Measurements from ENCODE around the gene FILIP1L.
A peak's percentile ranks its signal among the peaks of the same experiment; 100 is the strongest.
"Not testable (repeated sequence)": the region's sequence is repeated elsewhere in the genome, so short reads cannot be mapped to it uniquely, and the experiment has no call there.

The FILIP1L gene

DNA sequence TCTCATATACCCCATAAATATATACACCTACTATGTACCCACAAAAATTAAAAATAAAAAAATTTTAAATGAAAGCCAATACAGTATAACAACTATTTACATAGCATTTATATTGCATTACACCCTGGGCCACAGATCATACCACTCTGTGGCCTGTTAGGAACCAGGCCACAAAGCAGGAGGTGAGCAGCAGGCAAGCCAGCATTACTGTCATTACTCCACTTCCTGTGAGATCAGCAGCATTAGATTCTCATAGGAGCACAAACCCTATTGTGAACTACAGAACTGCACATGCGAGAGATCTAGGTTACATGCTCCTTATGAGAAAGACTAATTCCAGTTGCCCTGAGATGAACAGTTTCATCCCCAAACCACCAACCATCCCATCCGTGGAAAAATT is 17.4 kb downstream of the FILIP1L start:
- DNase-seq = no peak

DNA sequence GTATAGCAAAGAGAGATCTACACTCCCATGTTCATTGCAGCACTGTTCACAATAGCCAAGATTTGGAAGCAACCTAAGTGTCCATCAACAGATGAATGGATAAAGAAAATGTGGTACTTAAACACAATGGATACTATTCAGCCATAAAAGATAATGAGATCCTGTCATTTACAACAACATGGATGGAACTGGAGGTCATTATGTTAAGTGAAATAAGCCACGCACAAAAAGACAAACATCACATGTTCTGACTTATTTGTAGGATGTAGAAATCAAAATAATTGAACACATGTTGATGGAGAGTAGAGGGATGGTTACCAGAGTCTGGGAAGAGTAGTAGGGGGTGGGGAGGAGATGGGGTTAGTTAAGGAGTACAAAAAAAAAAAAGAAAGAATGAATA is 18.0 kb downstream of the FILIP1L start:
- DNase-seq = not testable (repeated sequence)

DNA sequence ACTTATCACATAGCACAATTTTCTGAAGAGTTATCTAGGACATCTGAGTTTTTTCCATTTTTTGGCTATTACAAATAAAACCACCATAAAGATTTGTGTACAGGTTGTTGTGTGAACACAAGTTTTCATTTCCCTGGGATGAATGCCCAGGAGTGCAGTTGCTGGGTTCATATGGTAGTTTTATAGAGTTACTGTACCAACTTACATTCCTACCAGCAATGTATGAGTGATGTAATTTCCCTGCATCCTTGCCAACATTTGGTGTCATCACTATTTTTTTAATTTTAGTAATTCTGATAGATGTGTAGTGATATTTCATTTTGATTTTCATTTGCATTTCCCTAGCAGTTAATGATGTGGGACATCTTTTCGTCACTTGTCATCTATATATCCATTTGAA is 20.5 kb downstream of the FILIP1L start:
- no peak for DNase-seq

DNA sequence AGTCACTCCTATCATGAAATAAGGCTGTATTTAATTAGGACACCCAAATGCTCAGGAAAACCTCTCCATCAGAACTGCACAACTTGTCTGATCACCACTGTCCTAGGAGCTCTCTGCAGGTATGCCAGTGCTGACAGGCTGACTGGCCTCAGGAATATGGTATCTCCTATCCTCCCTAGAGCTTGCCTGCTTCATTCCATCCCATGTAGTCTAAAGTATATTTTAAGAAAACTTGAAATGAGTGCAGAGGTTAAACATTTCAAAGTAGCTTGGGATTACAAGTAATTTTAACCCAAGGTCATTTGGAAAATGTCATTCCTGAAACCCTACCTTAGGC is 23.7 kb downstream of the FILIP1L start:
- DNase-seq = no peak

DNA sequence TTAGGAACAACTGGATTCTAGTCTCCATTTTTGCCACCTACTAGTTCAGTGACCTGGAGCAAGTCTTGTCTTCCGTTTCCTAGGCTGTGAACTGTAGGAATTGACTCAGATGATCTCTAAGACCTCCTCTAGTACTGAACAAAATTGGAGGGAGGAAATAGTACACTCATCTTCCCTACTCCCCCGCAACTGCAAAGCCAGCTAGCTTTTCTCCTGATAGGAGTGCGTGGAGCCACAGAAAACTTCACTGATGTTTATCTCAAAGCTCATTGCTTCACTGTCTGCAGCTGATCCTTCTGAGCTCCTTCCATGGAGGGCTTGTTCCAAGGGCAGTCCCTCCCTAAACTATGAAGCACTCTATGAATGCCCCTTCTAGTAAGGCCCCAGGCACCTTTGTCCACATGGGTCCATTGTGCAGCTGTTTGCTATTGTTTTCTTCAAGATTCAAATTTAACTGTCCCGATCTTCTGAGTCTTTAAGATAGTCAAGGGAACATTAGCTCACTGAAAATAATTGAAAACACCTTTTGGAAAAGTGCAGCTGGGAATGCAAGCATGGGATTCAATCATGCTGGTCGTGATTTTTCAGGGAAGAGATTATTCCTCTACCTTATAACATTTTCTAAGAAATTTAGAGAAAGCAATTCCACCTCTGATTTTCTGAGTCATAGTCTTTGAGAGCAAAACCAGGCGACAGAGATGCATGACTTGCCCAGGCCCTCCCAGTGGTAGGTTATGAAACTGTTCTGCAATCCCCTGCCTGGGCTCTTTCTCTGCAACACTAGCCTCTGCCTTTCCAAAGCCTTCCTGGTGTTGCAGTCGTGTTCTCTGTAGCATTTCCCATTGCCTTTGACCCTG is 24.3 kb downstream of the FILIP1L start:
- DNase-seq = peak; percentile 17

DNA sequence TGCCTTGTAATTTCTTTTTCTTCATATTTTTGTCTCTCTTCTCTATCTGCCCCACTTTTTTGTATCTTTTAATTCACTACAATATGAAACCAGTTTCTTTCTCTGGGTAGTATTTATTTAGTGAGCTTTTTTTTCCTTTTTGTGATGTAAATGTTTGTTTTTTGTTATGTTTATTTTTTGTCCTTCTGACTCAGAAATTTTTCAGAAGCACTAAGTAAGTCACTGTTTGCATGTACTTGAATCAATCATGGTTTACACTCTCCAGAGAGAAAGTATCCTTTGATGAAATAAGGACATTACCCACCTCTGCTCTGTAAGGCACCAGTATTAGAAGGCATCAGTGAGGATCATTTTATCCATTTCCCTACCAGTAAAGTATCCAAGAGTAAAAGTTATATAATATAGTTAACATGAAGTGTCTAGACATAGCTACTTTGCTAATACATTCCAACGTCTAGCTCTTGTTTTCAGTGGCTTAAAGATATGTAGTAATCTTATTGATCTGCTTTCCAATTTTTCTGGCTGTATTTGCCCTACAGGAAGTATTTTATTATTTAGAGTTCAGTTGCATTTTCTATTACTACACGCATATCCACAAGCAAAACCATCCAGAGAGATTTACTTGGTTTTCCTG is 25.4 kb downstream of the FILIP1L start:
- no peak for DNase-seq

DNA sequence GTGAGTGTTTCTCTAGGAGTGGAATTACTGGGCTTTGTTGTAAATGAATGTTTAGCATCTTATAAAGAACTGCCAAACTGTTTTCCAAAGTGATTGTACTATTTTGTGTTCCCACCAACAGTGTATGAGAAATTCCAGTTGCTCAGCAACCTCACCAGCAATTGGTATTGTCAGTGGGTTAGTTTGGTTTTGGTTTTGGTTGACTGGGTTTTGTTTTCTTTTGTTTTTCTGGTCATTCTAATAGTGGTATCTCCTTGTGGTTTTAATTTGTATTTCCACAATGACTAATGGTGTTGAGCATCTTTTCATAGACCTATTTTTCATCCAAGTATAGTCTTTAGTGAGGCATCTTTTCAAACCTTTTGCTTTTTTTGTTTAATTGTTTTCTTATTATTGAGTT is 27.1 kb downstream of the FILIP1L start:
- DNase-seq = no peak

DNA sequence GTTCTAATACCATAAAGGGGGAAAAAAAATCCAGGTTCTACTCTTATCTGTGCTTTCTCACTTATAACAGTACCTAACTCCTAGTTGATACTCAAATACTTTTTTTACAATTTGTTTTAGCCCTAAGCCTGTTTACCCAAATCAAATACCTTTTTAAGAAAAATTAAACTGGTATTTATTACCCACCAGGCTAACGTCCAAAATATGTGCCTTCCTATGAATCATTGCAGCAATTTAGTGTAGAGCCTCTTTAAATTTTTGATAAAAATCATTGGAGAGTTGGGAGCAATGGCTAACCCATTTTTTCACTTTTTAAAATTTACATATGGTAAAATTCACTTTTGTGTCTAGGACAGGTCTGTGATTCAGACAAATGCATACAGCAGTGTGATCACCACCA is 27.9 kb downstream of the FILIP1L start:
- DNase-seq = no peak

DNA sequence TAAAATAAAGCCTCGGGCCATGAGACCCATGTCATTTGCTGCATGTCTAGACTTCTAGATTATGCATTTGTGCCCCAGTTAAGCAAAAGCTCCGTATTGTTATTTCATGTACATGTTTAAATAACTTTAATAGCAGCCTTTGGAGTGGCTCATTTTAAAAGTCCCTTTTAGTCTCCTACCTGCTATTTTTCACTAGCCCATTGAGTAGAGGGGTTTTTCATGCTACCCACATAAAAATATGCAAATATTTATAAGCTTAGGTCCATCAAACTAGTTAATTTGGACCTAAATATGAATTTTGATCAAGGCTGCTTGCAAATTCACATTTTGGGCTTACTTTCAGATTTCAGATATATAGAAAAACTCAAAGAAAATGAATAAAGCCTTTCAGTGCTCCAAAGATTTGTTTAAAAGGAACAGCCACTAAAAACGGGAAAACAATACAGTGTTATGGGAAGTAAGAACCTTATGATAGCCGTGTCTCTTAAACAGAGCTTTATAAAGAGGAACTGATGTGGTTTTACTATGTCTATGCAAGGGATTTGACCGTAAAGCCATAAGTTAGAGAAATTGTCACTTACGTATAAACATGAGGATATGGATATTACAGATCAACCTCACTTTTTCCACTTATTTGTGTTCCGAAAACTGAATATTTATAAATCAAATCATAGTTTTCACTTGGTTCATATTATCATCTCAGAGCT is 30.0 kb downstream of the FILIP1L start:
- DNase-seq = no peak

DNA sequence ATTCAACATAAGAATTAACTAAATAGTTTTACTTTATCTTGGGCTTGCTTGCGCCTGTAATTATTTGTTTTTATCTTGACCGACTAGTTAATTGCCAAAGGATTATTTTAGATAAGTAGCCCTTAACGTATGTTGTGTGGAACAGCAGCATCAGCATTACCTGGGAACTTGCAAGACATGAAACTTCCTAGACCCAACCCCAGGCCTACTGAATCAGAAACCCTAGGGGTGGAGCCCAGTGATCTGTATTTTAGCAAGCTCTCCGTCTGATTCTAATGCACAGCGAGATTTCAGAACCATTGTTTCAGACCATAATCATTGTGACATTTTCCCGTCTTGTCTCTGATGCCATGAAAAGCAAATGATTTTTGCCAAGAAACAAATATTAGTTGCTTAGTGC is 31.1 kb downstream of the FILIP1L start:
- no peak for DNase-seq

DNA sequence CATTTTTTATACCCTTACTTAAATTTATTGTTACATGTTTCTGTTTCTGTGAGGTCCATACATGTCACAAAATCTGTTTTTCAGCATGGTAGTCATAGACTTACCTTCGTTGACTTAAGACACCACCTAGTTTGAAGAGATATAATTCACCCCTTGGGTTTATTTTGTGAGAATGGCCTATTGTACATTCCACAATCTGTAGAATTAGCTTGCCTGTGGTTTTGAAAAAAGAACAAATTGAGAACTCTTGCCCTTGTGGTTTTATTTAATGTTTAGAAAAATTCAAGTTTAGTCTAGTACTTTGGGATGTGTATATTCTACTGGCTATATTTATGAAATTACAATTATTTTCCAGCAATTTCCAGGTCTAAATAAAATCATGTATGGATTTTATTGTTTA is 31.6 kb downstream of the FILIP1L start:
- DNase-seq = no peak

DNA sequence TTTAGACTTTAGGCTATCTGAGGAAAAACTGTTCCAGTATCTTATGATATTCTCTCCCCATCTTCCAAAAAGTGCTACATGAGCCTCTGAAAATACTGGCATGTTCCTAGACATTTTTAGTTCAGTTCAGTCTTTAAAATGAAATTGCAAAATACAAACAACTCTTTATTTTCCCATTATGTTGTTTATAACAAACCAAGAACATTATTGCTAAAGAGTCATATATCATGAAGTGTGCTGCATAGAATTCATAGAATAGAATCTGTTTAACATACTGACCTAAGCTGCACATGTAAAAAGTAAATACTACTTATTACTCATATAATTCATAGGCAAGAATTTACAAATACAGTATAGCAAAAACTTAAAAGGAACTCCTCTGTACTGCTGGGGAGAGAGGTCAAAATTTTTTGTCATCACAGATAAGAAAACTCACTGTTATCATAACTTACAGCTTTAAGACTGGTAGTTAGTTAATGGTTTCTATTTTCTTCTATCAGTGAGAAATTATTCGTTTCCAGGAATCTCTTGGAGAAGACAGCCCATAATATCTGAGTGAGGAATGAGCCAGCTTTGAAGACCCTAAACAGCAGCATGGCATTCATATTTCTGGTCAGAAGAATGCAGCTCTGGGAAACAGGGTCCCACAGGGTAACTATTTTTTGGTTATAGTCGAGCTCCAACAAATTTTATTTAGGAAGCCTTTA is 32.2 kb downstream of the FILIP1L start:
- DNase-seq = no peak

DNA sequence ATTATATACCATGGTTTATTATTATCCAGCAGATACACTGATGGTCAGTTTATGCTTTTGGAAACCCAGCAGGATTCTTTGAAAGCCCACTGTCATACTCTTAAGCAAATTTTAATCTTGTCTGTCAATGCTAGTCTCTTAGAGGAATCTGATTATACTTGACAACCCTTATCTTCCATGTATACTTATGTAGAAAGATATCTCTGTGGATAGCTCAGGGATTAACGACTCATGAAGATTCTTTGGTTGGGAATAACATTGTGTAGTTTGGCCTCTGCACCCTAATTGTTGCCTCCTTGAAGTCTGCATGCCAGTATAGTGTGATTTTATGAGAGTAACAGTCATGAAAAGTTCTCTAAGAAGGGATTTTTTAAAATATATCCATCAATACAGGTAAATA is 33.0 kb downstream of the FILIP1L start:
- DNase-seq = no peak

DNA sequence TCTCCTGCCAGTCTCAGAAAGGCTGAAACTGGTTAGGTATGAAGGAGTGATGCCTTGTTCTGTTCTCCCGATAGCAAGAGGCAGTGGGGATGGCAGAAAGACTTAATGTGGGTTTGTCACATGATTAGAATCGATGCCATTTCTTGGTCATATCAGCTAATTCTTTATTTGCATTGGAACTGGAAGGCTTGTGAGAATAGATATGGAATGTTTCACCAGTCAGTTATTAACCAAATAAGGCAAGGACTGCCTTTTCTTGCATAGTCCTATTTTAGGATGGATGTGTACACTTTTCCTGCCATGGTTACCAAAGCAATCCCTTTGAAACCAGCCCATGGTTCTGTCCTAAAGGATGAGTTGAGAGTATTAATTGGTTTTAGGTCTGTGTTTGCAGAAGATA is 33.7 kb downstream of the FILIP1L start:
- no peak for DNase-seq

DNA sequence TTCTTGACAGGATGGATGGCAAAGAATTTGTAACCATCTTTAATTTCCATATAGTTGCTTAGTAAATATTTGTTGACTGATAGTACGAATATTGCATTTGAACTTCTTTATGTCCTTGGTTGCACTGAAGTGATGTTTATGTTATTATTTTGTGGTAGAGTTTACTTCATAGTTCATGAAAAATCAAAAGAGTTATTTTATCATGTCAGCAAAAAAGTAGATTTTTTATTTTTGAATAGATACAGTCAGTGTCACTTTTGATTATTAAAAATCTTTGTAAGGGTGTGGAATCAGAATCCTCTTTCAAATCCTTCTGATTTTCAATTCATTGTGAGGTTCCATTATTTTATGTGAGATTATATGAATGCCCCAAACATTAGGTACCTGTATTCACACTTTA is 35.0 kb downstream of the FILIP1L start:
- DNase-seq = no peak

DNA sequence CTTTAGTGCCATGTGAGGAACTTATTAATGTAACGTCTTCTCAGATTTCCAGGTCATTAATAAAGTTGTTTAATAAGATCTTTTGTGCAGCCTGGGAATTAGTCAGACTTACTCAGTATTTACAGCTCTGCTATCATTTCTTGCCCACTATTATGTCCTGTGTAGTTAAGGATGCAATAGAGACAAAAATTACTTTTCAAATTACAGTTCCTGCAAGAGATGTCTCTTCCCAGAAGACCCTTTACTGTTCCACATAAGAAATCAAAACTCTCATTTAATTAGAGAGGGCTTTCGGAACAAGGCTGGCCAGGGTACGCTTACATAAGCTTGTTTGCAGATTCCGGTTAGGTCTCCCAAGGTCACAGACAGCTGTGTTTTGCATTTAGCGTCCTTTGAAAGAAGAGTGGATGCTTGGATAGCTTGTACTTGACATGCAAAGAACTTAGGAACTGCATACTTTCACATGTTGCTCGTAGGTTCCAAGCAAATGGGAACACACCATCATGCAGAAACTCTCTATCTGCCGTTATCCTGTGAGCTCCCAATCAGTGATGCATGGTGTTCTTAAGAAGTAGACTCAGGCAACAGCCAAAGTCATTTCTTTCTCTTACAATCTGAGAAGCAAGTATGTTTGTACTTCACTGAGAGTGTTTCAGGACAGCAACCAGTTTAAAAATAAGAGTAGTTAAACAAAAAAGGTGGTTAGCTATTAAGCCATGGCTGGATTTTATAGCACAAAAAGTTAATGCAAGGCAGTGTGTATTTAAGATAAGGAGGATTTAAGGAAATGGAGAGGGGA is 37.4 kb downstream of the FILIP1L start:
- no peak for DNase-seq

DNA sequence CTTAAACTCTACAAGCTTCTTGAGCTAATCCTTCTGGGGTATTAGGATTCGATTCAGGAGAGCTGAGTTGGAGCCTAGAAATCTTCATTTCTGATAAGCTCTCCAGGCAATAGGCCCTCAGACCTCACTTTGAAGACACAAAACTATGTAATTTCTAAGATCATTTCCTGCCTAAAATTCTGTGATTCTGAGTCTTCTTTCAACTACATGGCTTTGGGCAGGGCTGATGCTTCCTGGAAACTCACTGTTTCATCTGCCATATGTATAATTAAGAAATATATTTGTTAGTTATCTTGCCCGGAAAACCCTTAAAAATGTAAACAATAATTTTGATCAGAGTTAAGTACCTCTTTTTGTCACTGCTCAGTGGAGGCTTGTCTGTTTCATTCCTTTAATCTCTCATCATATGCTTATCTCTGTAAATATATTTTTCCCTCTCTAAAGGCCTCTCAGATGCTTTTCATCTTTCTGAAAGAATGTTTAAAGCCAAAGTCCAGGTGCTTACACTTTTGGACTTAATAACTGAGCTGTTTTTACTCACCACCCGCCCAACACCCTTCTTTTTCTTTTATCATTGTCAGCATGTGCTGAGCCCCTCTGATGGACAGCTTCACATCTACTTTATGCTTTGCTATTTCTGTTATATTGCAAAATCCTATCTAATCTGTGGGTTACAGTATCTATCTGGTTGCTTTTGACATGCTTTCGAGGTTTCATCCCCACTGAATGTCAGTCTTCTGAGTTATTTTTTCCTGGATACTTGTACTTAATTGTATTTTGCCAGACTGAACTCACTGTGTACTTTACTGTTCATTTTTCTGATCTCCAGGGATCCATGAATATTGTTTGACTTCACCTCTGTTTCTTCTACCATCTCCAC is 38.2 kb downstream of the FILIP1L start:
- no peak for DNase-seq

DNA sequence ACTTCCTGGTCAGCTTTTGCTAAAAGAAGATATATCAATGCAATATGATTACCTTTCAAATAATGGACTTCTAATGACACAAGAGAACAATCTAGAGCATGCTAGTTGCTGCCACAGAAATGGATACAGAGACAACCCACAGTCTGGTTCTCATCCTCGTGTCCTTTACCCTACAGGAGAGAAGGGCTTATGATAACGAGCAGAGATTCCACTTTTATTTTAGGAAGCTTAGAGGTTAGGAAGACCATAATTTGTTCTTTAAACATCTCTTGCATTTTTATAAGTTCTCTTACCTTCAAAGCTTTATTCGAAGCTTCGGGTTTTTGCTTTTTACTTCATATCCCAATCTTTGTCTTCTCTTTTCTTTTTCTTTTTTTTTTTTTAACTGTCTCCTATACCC is 39.1 kb downstream of the FILIP1L start:
- DNase-seq = no peak

DNA sequence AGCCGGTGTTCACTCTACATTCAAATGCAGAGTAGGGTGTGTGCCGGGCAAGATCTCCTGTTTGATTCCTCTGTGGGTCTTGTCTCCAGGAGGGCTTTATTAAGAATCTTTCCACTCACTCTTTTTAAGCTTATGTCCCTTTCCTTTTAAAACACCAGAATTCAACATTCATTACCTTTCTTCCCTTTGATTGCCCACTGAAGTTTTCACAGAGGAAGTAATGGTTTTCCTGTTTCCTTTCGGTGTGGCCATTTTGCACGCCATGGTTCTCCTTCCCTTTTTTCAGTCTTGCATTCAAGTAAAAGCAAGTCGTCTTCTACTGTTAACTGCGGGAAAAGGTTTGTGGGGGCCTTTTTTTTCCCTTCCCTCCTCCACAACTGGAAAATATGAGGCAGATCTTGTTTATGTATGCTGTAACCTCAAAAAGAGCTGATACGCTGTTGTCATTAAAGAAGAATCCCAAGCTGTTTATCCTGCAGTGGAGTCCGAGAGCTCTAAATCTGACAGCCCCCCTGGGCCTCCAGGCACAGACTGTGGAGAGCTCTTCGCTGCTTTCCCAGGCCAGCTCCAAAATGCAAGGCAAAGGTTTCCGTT is 40.5 kb downstream of the FILIP1L start:
- no peak for DNase-seq

DNA sequence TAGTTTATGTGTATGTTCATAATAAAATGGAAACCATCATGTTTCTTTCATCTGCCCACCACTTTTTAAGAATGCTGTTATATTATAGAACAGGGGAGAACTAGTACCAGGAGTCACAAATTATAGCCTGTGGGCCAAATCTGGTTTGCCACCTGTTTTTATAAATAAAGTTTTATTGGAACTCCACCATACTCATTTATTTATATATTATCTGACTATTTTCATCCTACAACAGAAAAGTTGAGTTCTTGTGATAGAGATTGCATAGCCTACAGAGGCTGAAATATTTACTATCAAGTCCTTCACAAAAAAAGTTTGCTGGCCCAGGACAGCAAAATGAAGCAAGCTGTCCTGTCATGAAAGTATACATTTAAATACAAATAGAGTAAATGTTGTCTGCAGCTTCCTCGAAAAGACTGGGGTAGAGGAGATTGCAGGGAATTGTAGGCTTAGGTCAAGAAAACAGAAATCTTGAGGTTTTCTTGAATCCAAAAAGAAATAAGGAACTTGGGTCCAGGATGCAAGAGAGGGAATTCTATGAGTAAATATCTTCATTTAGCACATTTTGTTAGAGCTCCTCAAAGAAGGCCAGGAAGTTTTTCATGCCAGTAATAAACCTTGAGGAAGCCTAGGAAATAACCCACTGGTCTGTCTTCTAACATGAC is 41.1 kb downstream of the FILIP1L start:
- DNase-seq = no peak
